ENCODE data around the gene CCDC178.

The CCDC178 gene

DNA sequence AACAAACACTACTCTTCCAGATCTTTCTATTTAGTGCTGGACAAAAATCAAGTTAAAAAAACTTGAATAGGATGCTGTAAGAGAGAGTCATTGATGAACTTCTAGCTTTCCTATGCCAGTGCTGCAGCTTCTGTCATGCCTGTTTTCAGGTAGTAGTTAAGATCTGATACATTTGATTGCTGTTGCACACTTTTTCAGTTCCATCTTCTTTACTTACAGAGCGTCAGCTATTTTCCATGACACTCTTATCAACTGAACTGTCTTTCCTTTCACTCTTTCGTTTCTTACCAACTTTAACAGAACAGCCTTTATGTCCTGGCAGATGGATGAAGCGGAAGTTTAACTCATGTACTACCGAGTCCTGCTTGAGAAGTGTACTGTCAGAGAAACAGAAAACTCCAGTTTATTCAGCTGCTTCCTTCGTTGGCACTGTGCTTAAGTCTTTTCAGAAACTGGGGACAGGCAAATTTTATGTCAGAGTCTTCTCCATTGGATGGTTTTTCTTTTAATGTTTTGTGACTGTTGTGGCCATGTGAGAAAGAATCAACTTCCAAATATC lies 521.8 kb downstream of the CCDC178 start:
- CTCF ChIA-PET = interaction anchor here (0.9 kb wide), 1 partner anchor 203 kb away, joined by 3 read pairs; no protein-coding TSS in a partner anchor
- POLR2A ChIA-PET = no interaction called here
- no peak overlapping the region for H3K4me3 ChIP-seq (ENCODE audit: low read depth, low read length)

DNA sequence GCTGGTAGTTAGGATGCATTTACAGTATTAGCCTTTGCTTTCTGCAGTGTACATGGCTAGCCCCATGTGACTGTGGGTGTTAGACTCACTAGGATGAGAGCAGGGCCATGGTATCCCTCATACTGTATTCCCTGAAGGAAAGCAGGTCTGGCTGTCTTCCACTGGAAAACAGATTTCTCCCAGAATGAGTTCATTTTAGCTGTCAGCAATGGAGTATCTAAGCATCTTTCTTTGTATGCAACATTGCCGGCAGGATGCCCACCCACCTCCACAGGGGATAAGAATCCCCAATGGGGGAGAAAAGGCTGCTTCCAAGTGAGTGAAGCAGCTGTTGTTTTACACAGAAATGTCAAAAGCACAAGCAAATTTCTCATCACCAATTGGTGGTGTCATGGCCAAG lies 525.0 kb downstream of the CCDC178 start:
- DNase-seq (ENCODE audit: low read depth, low spot score) = no peak
- CTCF ChIA-PET = no interaction called here
- POLR2A ChIA-PET = no interaction called here
- H3K4me3 ChIP-seq (ENCODE audit: low read depth, low read length) = no peak overlapping the region
- TF ChIP-seq, protein P1, sequence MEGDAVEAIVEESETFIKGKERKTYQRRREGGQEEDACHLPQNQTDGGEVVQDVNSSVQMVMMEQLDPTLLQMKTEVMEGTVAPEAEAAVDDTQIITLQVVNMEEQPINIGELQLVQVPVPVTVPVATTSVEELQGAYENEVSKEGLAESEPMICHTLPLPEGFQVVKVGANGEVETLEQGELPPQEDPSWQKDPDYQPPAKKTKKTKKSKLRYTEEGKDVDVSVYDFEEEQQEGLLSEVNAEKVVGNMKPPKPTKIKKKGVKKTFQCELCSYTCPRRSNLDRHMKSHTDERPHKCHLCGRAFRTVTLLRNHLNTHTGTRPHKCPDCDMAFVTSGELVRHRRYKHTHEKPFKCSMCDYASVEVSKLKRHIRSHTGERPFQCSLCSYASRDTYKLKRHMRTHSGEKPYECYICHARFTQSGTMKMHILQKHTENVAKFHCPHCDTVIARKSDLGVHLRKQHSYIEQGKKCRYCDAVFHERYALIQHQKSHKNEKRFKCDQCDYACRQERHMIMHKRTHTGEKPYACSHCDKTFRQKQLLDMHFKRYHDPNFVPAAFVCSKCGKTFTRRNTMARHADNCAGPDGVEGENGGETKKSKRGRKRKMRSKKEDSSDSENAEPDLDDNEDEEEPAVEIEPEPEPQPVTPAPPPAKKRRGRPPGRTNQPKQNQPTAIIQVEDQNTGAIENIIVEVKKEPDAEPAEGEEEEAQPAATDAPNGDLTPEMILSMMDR (IDR thresholded peaks at IDR 0.05; ENCODE audit: insufficient read depth, low read length, missing control alignments) = no peak

More for the DNA sequence above, 521.8 kb downstream of the CCDC178 start:
- TF ChIP-seq, protein P1 (IDR thresholded peaks at IDR 0.05; ENCODE audit: insufficient read depth, low read length, missing control alignments) = no peak
- no peak for DNase-seq (ENCODE audit: low read depth, low spot score)

DNA sequence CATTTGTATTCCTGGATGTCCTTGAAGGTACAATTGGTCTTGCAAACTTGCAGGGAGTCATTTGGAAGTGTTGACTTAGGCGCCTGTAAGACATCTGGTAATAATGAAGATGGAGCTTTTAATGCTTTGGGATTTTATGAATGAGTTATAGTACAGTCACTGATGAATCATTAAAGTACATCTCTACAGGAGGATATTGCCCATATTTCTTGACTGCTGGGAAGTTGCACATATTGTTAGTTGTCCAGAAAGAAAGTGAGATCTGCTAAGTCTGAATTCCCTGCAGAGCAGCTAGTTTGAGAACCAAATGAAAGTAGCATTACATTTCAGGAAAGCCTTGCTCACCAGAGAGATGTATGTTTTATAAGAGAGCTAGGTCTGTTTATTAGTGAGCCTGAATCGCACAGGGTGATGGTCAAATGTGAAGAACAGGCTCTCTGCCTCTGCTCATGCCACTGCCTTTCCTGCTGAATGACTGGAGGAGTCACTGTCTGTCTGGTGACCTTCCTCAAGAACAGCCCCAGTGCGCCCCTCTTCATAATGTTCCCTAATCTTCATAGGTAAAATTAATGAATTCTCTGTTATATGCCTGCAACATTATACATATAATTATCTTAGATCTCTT lies 528.7 kb downstream of the CCDC178 start:
- H3K4me3 ChIP-seq (ENCODE audit: low read depth, low read length) = no peak overlapping the region
- ChIA-PET CTCF (interaction anchor here (0.7 to 1.2 kb wide), 2 partner anchors 22 to 196 kb away, joined by 3 read pairs; no protein-coding TSS in a partner anchor), POLR2A (no interaction called here)
- no peak for DNase-seq (ENCODE audit: low read depth, low spot score)
- TF ChIP-seq, protein P1 (IDR thresholded peaks at IDR 0.05; ENCODE audit: insufficient read depth, low read length, missing control alignments) = no peak

DNA sequence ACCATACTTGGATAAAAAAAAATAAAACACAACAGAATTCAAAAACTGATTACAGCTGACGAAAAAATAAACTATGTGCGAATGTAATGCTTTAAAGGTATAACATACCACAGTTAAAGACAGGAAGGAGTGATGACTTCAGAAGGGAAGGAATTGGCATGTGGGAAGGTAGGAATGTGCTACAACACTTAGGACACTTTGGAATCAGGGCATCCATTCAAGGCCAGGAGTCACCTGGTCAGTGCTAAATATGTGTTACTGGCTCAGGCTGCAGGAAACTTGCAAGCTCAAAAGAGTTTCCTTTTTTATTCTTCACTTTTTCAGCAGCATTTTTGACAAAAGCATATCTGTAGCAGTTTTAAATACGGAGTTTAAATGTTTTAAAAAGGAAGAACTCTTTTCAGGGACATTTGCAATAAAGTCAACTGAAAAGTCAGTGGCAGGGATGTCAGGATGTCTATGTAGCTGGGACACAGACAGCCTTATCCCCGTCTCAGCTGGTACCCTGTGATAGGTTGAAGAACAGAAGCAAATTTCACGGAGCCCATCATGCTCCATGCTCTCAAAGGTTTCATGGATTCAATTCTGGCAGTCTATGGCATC lies 529.7 kb downstream of the CCDC178 start:
- POLR2A ChIA-PET = no interaction called here
- H3K4me3 ChIP-seq (ENCODE audit: low read depth, low read length) = no peak overlapping the region
- CTCF ChIA-PET = interaction anchor here (0.7 kb wide), 1 partner anchor 23 kb away, joined by 3 read pairs; no protein-coding TSS in a partner anchor
- TF ChIP-seq, protein P1 (IDR thresholded peaks at IDR 0.05; ENCODE audit: insufficient read depth, low read length, missing control alignments) = no peak
- DNase-seq (ENCODE audit: low read depth, low spot score) = no peak

DNA sequence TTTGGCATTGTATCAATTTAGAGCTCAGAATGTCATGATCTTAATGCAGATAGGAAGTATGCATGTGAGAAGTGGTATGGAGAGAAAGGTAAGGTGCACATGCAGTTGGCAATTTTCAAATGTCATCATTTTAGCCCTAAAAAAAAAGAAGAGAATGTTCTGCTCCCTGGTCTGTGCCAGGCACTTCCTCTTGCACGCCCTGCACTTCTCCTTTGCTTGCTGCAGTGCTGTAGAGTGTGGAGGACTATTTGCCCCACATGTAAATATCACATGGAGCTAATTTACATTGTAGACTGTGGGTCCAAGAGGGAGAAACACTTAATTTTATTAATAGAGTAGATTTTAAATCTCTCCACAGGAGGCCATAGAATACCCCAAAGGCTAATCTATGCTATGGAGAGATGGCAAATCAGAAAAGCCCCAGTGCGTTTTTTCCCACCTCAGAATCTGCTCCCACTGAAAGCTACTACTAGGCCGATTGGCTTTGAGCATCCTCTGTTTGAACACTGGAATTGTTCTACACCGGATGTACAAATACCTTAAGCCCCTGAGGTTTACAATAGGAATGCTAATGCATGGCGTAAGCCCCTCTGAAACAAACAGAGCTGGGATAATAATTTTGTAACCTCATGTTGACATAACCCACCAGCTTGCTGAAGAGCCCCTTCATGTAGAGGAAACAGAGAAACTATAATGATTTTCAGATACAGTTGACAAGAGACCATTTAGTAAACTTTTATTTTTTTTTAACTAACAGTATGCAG lies 530.5 kb downstream of the CCDC178 start:
- CTCF ChIA-PET = no interaction called here

More for the DNA sequence above, 530.5 kb downstream of the CCDC178 start:
- POLR2A ChIA-PET = no interaction called here
- TF ChIP-seq, protein P1 (IDR thresholded peaks at IDR 0.05; ENCODE audit: insufficient read depth, low read length, missing control alignments) = no peak
- DNase-seq (ENCODE audit: low read depth, low spot score) = no peak
- no peak overlapping the region for H3K4me3 ChIP-seq (ENCODE audit: low read depth, low read length)

Data from AG04449 (cell line).